ENCODE results near the gene TMC1. TPM values are rescaled to one million over a fixed set of nuclear protein-coding genes. Genes with fewer than 3 reads are reported as not detected.

TMC1 gene
- total RNA-seq, 2 experiments from 2014 or later, result not detected

DNA sequence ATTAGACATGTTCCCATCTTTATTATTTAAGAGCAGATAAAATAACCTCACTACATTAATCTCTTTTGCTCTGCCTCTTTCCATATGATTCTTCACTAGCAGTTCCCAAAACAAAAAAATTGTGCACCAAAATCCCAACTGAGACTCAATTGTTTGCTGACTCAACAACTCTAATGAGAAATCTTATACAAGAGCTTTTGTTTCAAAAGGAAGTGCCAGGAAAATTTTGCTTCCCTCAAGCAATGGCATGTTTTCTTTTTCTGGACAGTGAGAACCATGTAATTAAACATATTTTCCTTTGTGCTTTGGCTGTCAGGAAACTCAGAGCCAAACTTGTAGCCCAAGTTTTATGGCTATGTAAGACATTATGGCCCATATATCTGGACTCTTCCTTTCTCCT is 62.0 kb downstream of the TMC1 start:
- Mint-ChIP-seq H3K9me3 (no peaks in the 10 kb centered on the region), H3K36me3 (ENCODE audit: low read depth) (no peaks in the 10 kb centered on the region), H3K4me1 (ENCODE audit: low read depth) (peaks cover 15% of the 10 kb centered on the region), H3K27me3 (ENCODE audit: low read depth) (no peaks in the 10 kb centered on the region), H3K4me3 (no peak overlapping the region), H3K27ac (no peak overlapping the region)
- DNase-seq, result no peak
- CTCF ChIA-PET, result interaction anchor here (1.4 kb wide), 1 partner anchor 303 kb away, joined by 7 read pairs; no protein-coding TSS in a partner anchor
- intact Hi-C loops (cut with micrococcal nuclease), result loop anchor here (10.0 kb wide), 1 partner anchor 571 kb away; the partner anchor contains the start of gene ANXA1

DNA sequence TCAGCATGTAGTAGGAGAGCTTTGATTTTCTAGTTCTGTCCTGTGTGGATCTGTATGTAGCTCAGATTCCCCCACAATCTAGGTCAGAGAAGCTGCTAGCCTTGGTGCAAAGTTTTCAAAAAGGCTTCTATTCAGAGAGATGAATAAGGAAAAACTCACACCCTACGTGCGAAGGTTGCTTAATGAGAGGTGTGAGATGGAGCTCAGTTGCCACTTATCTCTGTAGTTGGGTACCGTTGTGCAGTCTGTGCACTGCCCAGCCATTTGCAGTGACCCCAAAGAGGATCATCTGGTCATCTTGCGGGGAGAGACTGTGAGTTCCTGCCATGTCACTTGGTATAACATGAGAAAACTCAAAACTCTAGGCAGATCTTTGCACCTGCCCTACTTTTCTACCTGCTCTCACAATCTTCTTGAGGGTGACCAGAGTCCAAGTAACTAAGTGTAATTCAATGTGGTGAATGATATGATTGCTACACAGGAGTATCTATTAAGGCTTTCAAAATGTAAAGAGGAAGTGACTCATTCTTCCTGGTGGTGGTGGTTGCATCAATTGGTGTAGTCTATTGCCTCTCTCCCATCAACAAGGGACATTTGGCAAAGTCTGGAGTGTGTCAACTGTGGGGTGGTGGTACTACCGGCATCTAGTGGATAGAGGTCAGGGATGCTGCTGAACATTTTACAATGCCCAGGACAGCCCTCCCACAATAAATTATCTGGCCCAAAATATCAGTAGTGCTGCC is 65.2 kb downstream of the TMC1 start:
- no peaks in the 10 kb centered on the region for H3K27me3 Mint-ChIP-seq (ENCODE audit: low read depth)
- CTCF ChIA-PET, result interaction anchor here (0.9 to 2.5 kb wide), 2 partner anchors 11 to 305 kb away, joined by 3 to 9 read pairs; no protein-coding TSS in a partner anchor
- no peaks in the 10 kb centered on the region for H3K36me3 Mint-ChIP-seq (ENCODE audit: low read depth)
- DNase-seq, result peak; percentile 50
- peaks cover 17% of the 10 kb centered on the region for H3K4me1 Mint-ChIP-seq (ENCODE audit: low read depth)
- no peak overlapping the region for H3K4me3 Mint-ChIP-seq
- no peaks in the 10 kb centered on the region for H3K9me3 Mint-ChIP-seq
- H3K27ac Mint-ChIP-seq, result no peak overlapping the region
- intact Hi-C loops (cut with micrococcal nuclease), result loop anchor here (1.0 to 10.0 kb wide), 4 partner anchors 59 to 568 kb away; partner anchors contain the start of genes ANXA1 and ZFAND5

DNA sequence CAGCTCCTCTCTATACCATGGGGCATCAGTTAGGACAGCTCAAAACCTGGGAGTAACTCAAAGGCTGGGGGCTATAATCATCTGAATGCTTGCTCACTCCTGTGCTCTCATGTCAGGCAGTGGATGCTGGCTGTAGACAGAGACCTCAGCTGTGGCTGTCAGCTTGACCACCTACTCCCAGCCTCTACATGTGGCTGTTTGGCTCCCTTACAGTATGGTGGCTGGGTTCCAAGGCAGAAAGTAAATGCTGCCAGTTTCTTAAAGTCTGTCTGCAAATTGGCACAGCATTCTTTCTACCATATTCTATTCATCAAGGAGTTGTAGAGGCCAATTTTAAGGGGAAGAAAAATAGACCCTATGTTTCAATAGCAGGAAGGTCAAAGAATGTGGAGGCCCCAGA is 66.9 kb downstream of the TMC1 start:
- no peak for DNase-seq
- no peaks in the 10 kb centered on the region for H3K36me3 Mint-ChIP-seq (ENCODE audit: low read depth)
- CTCF ChIA-PET, result interaction anchor here (1.0 to 2.5 kb wide), 2 partner anchors 12 to 307 kb away, joined by 3 to 9 read pairs; no protein-coding TSS in a partner anchor
- H3K4me1 Mint-ChIP-seq (ENCODE audit: low read depth), result peaks cover 17% of the 10 kb centered on the region
- intact Hi-C loops (cut with micrococcal nuclease), result loop anchor here (10.0 kb wide), 1 partner anchor 566 kb away; the partner anchor contains the start of gene ANXA1
- H3K27me3 Mint-ChIP-seq (ENCODE audit: low read depth), result no peaks in the 10 kb centered on the region
- no peak overlapping the region for H3K27ac Mint-ChIP-seq
- H3K4me3 Mint-ChIP-seq, result no peak overlapping the region
- H3K9me3 Mint-ChIP-seq, result no peaks in the 10 kb centered on the region

DNA sequence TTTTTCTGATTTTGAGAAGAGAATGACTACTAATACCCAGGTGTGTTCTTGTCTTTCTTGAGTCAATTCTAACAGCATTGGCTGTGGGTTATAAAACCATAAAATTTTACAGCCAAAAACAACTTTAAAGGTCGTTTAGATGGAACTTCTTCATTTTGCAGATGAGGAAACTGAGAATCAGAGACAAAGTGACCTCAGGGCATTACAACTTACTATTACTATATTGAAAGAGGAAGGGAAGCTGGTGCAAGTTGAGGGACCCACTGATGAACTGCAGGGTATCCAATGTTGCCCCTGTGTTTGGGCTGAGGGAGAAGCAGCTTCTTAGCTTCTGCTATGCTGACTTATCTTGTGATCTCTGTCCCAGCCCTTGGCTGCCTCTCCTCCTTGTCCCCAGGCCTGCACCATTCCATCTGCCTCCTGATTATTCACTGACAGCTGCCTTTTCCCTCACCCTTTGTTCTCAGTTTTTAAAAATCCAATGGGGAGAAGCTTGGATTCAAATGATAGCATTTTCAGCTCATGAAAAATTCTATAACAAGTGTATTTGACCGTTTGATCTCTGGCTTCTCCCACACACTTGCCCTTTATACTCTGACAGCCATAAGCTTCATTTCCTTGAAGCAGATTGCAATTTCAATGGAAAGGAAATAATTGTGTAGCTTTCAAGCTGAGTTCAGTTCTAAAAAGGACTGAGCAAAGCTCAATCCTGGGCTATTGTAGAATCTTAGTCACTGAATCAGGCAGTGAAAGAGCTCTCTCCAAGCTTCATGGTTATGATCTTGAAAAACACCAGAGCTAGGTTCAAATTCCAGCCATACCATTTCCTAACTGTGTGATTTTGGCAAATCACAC is 68.5 kb downstream of the TMC1 start:
- no peaks in the 10 kb centered on the region for H3K9me3 Mint-ChIP-seq
- peaks cover 17% of the 10 kb centered on the region for H3K4me1 Mint-ChIP-seq (ENCODE audit: low read depth)
- no peaks in the 10 kb centered on the region for H3K36me3 Mint-ChIP-seq (ENCODE audit: low read depth)
- DNase-seq, result no peak
- no peak overlapping the region for H3K27ac Mint-ChIP-seq
- H3K4me3 Mint-ChIP-seq, result no peak overlapping the region
- H3K27me3 Mint-ChIP-seq (ENCODE audit: low read depth), result no peaks in the 10 kb centered on the region
- intact Hi-C loops (cut with micrococcal nuclease), result loop anchor here (5.0 to 10.0 kb wide), 3 partner anchors 388 to 565 kb away; partner anchors contain the start of gene ANXA1
- CTCF ChIA-PET, result interaction anchor here (0.5 to 5.8 kb wide), 10 partner anchors 11 to 610 kb away, joined by 3 to 64 read pairs (median 4); no protein-coding TSS in a partner anchor

DNA sequence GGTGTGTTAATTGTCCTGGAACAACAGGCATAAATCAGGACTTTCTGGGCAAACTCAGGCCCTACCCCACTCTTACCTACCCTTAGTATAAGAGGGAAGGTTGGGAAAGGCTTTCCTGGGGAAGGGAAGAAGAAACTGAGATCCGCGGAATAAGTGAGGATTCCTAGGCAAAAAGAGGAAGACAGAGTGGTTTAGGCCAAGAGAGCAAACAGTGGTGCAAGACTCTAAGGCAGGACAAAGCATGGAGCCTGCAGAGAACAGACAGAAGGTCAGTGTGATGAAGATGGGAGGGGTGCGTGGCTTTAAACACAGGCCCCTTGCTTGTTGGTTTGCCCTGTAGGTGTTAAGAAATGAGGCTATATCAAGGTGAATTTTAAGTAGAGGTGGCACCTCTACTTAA is 69.4 kb downstream of the TMC1 start:
- peaks cover 17% of the 10 kb centered on the region for H3K4me1 Mint-ChIP-seq (ENCODE audit: low read depth)
- no peak overlapping the region for H3K27ac Mint-ChIP-seq
- no peak overlapping the region for H3K4me3 Mint-ChIP-seq
- intact Hi-C loops (cut with micrococcal nuclease), result loop anchor here (5.0 kb wide), 2 partner anchors 389 to 491 kb away; no protein-coding TSS in a partner anchor
- no peaks in the 10 kb centered on the region for H3K36me3 Mint-ChIP-seq (ENCODE audit: low read depth)
- DNase-seq, result no peak
- no peaks in the 10 kb centered on the region for H3K9me3 Mint-ChIP-seq
- CTCF ChIA-PET, result interaction anchor here (1.6 to 5.8 kb wide), 2 partner anchors 254 to 309 kb away, joined by 4 to 64 read pairs; no protein-coding TSS in a partner anchor
- no peaks in the 10 kb centered on the region for H3K27me3 Mint-ChIP-seq (ENCODE audit: low read depth)

DNA sequence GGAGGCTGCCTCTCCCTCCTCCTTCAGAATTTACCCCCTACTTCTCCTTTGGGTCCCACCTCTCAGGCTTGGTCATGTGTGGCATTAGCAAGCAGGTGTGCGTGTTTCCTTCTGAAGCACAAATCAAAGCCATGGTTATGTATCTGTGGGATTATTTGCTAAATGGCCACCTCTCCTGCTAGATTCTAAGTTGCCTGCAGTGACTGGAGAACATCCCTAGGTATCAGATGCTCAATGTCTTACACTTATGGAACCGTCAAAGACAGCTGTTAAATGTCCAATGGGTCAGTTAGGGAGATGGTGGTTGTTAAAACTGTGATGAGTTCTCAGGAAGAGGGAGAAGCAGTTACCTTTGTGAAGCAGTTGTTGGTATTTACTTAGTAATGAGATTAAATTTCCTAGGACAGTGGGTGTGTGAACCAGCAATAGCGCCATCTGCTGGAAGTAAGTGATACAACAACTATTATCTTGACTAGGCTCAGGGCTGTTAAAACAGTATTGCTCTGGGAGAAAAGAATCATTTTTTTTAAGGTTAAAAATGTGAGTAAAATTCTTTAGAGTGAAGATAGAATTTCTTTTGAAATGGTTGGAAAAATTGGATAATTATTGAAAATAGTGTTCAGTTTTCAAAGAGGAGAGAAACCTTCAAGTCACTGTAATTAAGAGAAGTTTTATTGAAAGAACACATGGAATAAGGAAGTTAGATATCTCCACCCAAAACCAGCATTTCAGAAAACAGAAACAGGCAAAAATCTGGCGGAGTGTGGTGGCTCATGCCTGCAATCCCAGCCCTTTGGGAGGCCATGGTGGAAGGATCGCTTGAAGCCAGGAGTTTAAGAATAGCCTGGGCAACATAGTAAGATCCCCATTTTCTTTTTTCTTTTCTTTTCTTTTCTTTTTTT is 71.3 kb downstream of the TMC1 start:
- Mint-ChIP-seq H3K4me1 (ENCODE audit: low read depth) (peaks cover 6% of the 10 kb centered on the region), H3K4me3 (no peak overlapping the region), H3K36me3 (ENCODE audit: low read depth) (no peaks in the 10 kb centered on the region), H3K27ac (no peak overlapping the region), H3K9me3 (no peaks in the 10 kb centered on the region), H3K27me3 (ENCODE audit: low read depth) (no peaks in the 10 kb centered on the region)
- CTCF ChIA-PET, result interaction anchor here (0.6 to 5.8 kb wide), 13 partner anchors 14 to 441 kb away, joined by 3 to 64 read pairs (median 4); no protein-coding TSS in a partner anchor
- DNase-seq, result peak; percentile 41
- intact Hi-C loops (cut with micrococcal nuclease), result loop anchor here (1.0 to 5.0 kb wide), 9 partner anchors 65 to 554 kb away; partner anchors contain the start of gene ZFAND5

DNA sequence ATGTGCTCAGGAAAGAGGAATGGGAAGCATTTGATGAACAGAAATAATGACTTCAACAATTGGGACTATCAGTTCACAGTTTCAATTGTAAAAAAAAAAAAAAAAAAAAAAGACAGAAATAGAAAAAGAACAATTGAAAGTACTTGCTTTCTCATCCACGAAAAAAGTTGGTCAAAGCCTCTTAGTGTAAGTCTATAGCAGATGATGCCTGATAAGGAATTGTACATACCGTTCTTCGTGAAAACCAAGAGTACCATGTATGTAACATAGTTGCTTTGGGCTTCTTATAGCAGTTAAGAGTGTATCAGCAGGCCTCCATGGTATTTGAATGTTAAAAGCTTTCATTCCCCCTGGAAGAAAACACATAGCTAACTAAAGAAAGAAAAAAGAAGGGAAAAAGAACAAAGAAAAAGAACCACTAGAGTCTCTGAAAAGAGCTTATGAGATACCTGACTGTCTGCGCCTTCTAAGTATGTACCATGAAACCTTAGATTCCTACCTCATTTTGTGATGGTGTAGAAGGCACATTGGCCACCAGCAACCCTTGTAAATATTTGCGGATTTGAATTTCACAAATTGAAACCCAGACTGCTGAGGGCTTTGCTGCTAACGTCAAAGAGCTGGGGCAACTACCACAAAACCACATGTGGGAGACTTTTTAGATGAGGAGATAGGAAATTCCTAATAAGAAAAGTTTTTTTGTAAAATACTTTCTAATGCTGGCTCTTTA is 75.2 kb downstream of the TMC1 start:
- no peaks in the 10 kb centered on the region for H3K4me1 Mint-ChIP-seq (ENCODE audit: low read depth)
- no peaks in the 10 kb centered on the region for H3K36me3 Mint-ChIP-seq (ENCODE audit: low read depth)
- no peaks in the 10 kb centered on the region for H3K27me3 Mint-ChIP-seq (ENCODE audit: low read depth)
- no peak for DNase-seq
- no peaks in the 10 kb centered on the region for H3K9me3 Mint-ChIP-seq
- intact Hi-C loops (cut with micrococcal nuclease), result no loop called here
- CTCF ChIA-PET, result interaction anchor here (0.6 to 1.9 kb wide), 5 partner anchors 9 to 426 kb away, joined by 3 to 8 read pairs (median 4); no protein-coding TSS in a partner anchor
- H3K27ac Mint-ChIP-seq, result no peak overlapping the region
- H3K4me3 Mint-ChIP-seq, result no peak overlapping the region

DNA sequence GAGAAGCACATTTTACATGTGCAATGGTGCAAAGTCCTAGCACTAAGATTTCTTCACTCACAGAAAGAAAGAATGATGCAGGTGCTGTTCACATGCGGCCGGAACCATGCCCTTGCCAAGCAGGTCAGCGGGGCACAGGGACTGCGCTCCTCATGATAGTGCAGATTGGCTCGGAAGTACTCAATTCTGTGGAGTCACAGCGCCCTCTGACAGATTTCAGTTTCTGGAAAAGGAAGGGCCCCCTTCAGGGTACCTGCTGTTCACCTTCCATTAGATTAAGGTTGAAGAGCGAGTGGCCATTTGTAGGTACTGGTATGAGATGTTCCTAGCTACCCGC is 75.7 kb downstream of the TMC1 start:
- H3K9me3 Mint-ChIP-seq, result no peaks in the 10 kb centered on the region
- no peak overlapping the region for H3K27ac Mint-ChIP-seq
- CTCF ChIA-PET, result interaction anchor here (1.1 to 1.9 kb wide), 3 partner anchors 10 to 318 kb away, joined by 3 to 8 read pairs (median 4); no protein-coding TSS in a partner anchor
- no peaks in the 10 kb centered on the region for H3K36me3 Mint-ChIP-seq (ENCODE audit: low read depth)
- intact Hi-C loops (cut with micrococcal nuclease), result no loop called here
- DNase-seq, result no peak
- no peak overlapping the region for H3K4me3 Mint-ChIP-seq
- no peaks in the 10 kb centered on the region for H3K27me3 Mint-ChIP-seq (ENCODE audit: low read depth)
- no peaks in the 10 kb centered on the region for H3K4me1 Mint-ChIP-seq (ENCODE audit: low read depth)

DNA sequence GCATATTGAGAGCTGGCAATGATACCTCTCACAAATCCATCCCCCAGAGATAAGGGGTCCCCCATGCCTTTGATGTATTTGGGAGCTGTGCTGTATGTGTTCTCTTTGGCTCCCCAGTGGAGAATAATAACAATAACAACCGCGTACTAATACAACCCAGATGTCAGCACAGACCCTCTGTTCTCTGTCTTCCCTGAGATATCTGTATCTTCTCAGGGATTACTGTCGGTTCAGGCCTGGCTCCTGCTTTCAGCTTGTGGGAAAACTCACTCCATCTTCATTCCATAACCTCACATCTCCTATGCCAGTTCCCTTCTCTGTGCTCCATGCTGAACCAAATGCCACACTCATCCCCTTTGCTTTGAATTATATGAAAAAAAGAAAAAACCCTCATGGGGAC is 76.2 kb downstream of the TMC1 start:
- Mint-ChIP-seq H3K4me1 (ENCODE audit: low read depth) (no peaks in the 10 kb centered on the region), H3K27ac (no peak overlapping the region), H3K36me3 (ENCODE audit: low read depth) (no peaks in the 10 kb centered on the region), H3K27me3 (ENCODE audit: low read depth) (no peaks in the 10 kb centered on the region), H3K9me3 (no peaks in the 10 kb centered on the region), H3K4me3 (no peak overlapping the region)
- CTCF ChIA-PET, result interaction anchor here (1.1 to 1.9 kb wide), 3 partner anchors 10 to 319 kb away, joined by 3 to 8 read pairs (median 4); no protein-coding TSS in a partner anchor
- intact Hi-C loops (cut with micrococcal nuclease), result no loop called here
- no peak for DNase-seq

DNA sequence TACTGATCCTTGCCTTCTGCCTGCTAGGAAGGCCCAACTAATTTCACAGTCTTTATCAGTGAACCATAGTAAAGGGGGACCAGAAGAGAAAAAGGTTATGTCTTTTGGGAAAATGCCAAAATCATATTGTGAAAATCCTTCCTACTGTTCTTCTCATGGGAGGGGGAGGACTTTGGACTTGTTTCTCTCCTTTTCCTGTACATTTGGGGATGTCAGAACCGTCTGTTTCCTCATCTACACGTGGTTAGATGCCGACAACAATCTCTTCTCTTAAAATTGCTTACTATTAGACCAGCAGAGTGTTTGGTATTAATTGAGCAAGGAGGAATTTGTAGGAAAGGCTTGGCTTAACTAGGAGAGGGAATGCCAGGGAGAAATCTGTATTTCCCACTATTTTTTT is 77.2 kb downstream of the TMC1 start:
- DNase-seq, result no peak
- Mint-ChIP-seq H3K9me3 (no peaks in the 10 kb centered on the region), H3K36me3 (ENCODE audit: low read depth) (no peaks in the 10 kb centered on the region), H3K4me1 (ENCODE audit: low read depth) (no peaks in the 10 kb centered on the region), H3K27ac (no peak overlapping the region), H3K4me3 (no peak overlapping the region), H3K27me3 (ENCODE audit: low read depth) (peaks cover 2% of the 10 kb centered on the region)
- intact Hi-C loops (cut with micrococcal nuclease), result no loop called here
- CTCF ChIA-PET, result no interaction called here

Measured in activated naive CD4-positive, alpha-beta T cell treated with anti-CD3 and anti-CD28 coated beads for 36 hours (primary cell).